GM23338 (cell line): ENCODE data around the gene SCG2. TPM values are rescaled to one million over a fixed set of nuclear protein-coding genes. Genes with fewer than 3 reads are reported as not detected.

Experiments used
- ATAC-seq: fragments of 200-7000 bp; cut with Tn5 transposase; 3 replicates; pipeline ENCODE4 v1.9.1; 2020
- DNase-seq: peaks from one replicate; pipeline ENCODE4 v3.0.0-alpha.2; 2015; ENCODE audit warnings: low spot score
- H2AFZ ChIP-seq: fragments of 200-600 bp; sonication (generic); 2 replicates; pipeline ENCODE4 v1.8.0; 2016; ENCODE audit warnings: antibody characterized with exemption, mild to moderate bottlenecking, moderate library complexity
- H3F3A ChIP-seq: fragments of 200-600 bp; sonication (generic); replicated peaks from 2 replicates; pipeline ENCODE4 v1.8.0; 2017; ENCODE audit warnings: antibody characterized with exemption, mixed run types, low read depth
- H3K27ac ChIP-seq: fragments of 200-600 bp; sonication (generic); 2 replicates; pipeline ENCODE4 v1.6.1; 2016; ENCODE audit warnings: low read depth
- H3K27me3 ChIP-seq: fragments of 200-600 bp; sonication (generic); 2 replicates; pipeline ENCODE4 v1.8.0; 2016; ENCODE audit warnings: mild to moderate bottlenecking, mixed run types, moderate library complexity; ENCODE audit not compliant: insufficient read depth
- H3K36me3 ChIP-seq: fragments of 200-600 bp; sonication (generic); 2 replicates; pipeline ENCODE4 v1.8.0; 2016; ENCODE audit warnings: mild to moderate bottlenecking; ENCODE audit not compliant: insufficient read depth
- H3K4me1 ChIP-seq: fragments of 200-600 bp; sonication (generic); 2 replicates; pipeline ENCODE4 v1.8.0; 2016; ENCODE audit warnings: mild to moderate bottlenecking, moderate library complexity; ENCODE audit not compliant: insufficient read depth
- H3K4me2 ChIP-seq: fragments of 200-600 bp; sonication (generic); 2 replicates; pipeline ENCODE4 v1.7.1; 2017; ENCODE audit warnings: mixed run types
- H3K4me3 ChIP-seq: fragments of 200-600 bp; sonication (generic); 2 replicates; pipeline ENCODE4 v1.6.1; 2016; ENCODE audit warnings: mixed run types
- H3K79me2 ChIP-seq: fragments of 200-600 bp; sonication (generic); replicated peaks from 2 replicates; pipeline ENCODE4 v1.8.0; 2017; ENCODE audit warnings: mild to moderate bottlenecking; ENCODE audit not compliant: insufficient read depth
- H3K9me2 ChIP-seq: fragments of 200-600 bp; sonication (generic); 2 replicates; pipeline ENCODE4 v1.8.0; 2017; ENCODE audit not compliant: insufficient read depth
- H4K20me1 ChIP-seq: fragments of 200-600 bp; sonication (generic); replicated peaks from 2 replicates; pipeline ENCODE4 v1.8.0; 2017; ENCODE audit warnings: mild to moderate bottlenecking; ENCODE audit not compliant: insufficient read depth
- H3K27ac Mint-ChIP-seq: 2 replicates; pipeline ENCODE4 v1.8.0; 2020; ENCODE audit warnings: inconsistent platforms, mild to moderate bottlenecking, moderate library complexity, mixed read lengths
- H3K27me3 Mint-ChIP-seq: 3 replicates; pipeline ENCODE4 v1.8.0; 2022; ENCODE audit warnings: low read depth, mild to moderate bottlenecking, moderate library complexity, mixed read lengths, inconsistent platforms; ENCODE audit not compliant: insufficient read depth, poor library complexity
- H3K36me3 Mint-ChIP-seq: 3 replicates; pipeline ENCODE4 v1.8.0; 2021; ENCODE audit warnings: low read depth, mild to moderate bottlenecking, inconsistent platforms, moderate library complexity, mixed read lengths
- H3K4me1 Mint-ChIP-seq: 3 replicates; pipeline ENCODE4 v1.8.0; 2020; ENCODE audit warnings: mild to moderate bottlenecking, inconsistent platforms, mixed read lengths
- H3K4me3 Mint-ChIP-seq: 3 replicates; pipeline ENCODE4 v1.8.0; 2021; ENCODE audit warnings: moderate library complexity, mild to moderate bottlenecking, inconsistent platforms, mixed read lengths
- H3K9me3 Mint-ChIP-seq: 3 replicates; pipeline ENCODE4 v1.8.0; 2020; ENCODE audit warnings: moderate library complexity, mild to moderate bottlenecking, inconsistent platforms, mixed read lengths
- CREB1 ChIP-seq: fragments of 250-450 bp; sonication (Bioruptor Pico); IDR thresholded peaks from 2 replicates; pipeline ENCODE4 v1.5.0; 2020; ENCODE audit warnings: low read depth, mild to moderate bottlenecking, moderate library complexity
- ETS1 ChIP-seq: IDR thresholded peaks from 2 replicates; pipeline ENCODE4 v1.6.1; 2016; ENCODE audit warnings: antibody characterized with exemption
- EZH2 ChIP-seq: fragments of 200-600 bp; sonication (generic); IDR thresholded peaks from one replicate; pipeline ENCODE4 v1.8.0; 2017; ENCODE audit warnings: antibody characterized with exemption, mild to moderate bottlenecking, low read depth; ENCODE audit not compliant: unreplicated experiment
- EZH2phosphoT487 ChIP-seq: fragments of 200-600 bp; sonication (generic); IDR thresholded peaks from one replicate; pipeline ENCODE4 v1.8.1; 2018; ENCODE audit warnings: antibody characterized with exemption; ENCODE audit not compliant: unreplicated experiment
- JUNB ChIP-seq: IDR thresholded peaks from one replicate; pipeline ENCODE4 v1.6.1; 2016; ENCODE audit warnings: antibody characterized with exemption; ENCODE audit not compliant: unreplicated experiment
- NANOG ChIP-seq: IDR thresholded peaks from 2 replicates; pipeline ENCODE4 v1.6.1; 2016; ENCODE audit warnings: antibody characterized with exemption, borderline replicate concordance
- REST ChIP-seq: IDR thresholded peaks from one replicate; pipeline ENCODE4 v1.6.1; 2018; ENCODE audit warnings: antibody characterized with exemption; ENCODE audit not compliant: unreplicated experiment
- ZNF114 ChIP-seq: fragments of 250-450 bp; sonication (Bioruptor Pico); IDR thresholded peaks from 2 replicates; pipeline ENCODE4 v1.5.0; 2020; ENCODE audit warnings: mild to moderate bottlenecking, moderate library complexity
- long read RNA-seq: library from polyadenylated mRNA; unstranded; transcript quantifications from one replicate; pipeline ENCODE4 v2.0.0, GENCODE V29; 2020; ENCODE audit not compliant: unreplicated experiment
- polyA plus RNA-seq: library from polyadenylated mRNA; unstranded; fragments of >200 nt; fragmentation: Nextera tagmentation; extraction: Ambion mirVana; gene quantifications from 2 replicates; pipeline ENCODE4 v1.2.1, GENCODE V29; 2016
- total RNA-seq: library from RNA; depleted of rRNA; stranded (reverse); fragments of >200 nt; shearing (Covaris generic); gene quantifications from 2 replicates; pipeline ENCODE4 v1.2.3, GENCODE V29; 2014; rRNA removed

SCG2 gene
- total RNA-seq, result 0.31 TPM in 2 replicates
- polyA plus RNA-seq, result 0.18 TPM in 1 of 2 replicates, not detected in the other
- long read RNA-seq, result 0 reads

- H3K4me3 ChIP-seq, result no peak within 1 kb of the TSS
- no peaks in the 10 kb centered on the region for H3K36me3 Mint-ChIP-seq
- no peaks in the 10 kb centered on the region for H3F3A ChIP-seq
- no peaks in the 10 kb centered on the region; the same call in 1 of the 2 replicates for H3K27me3 ChIP-seq
- H3K27me3 Mint-ChIP-seq, result no peaks in the 10 kb centered on the region
- no peak within 1 kb of the TSS for H3K4me3 Mint-ChIP-seq
- no peak within 1 kb of the TSS for H2AFZ ChIP-seq
- ATAC-seq (peak; percentile 99), DNase-seq (peak; percentile 90)
- H3K27ac Mint-ChIP-seq, result no peak within 1 kb of the TSS
- H3K9me3 Mint-ChIP-seq, result no peaks in the 10 kb centered on the region
- peaks cover 8% of the 10 kb centered on the region; the same call in 2 of the 3 replicates for H3K4me1 Mint-ChIP-seq
- no peaks in the 10 kb centered on the region for H3K9me2 ChIP-seq
- no peak within 1 kb of the TSS for H3K4me2 ChIP-seq
- no peaks in the 10 kb centered on the region for H3K79me2 ChIP-seq
- no peaks in the 10 kb centered on the region for H3K36me3 ChIP-seq
- no peak within 1 kb of the TSS for H3K27ac ChIP-seq
- TF ChIP-seq REST (peak; percentile 83), CREB1 (CRISPR knock-in tag) (peak; percentile 88), ZNF114 (no peak)
- 0 out of 2 replicates have a peak, but pooled peaks cover 5% of the 10 kb centered on the region for H4K20me1 ChIP-seq
- H3K4me1 ChIP-seq, result peaks cover 6% of the 10 kb centered on the region; the same call in 1 of the 2 replicates
These were observed at the start of gene SCG2 for GRCh38 chr2:223601932-223602666. Gene SCG2, minus strand, starts transcription at chr2:223602361. Its CDS starts 3,079 bp downstream, at chr2:223599282.

GRCh38 chr2:223649554-223650533 is 47.7 kb upstream of the SCG2 start:
- no peak overlapping the region for H3K4me3 ChIP-seq
- ATAC-seq (no peak), DNase-seq (no peak)
- Mint-ChIP-seq H3K9me3 (no peaks in the 10 kb centered on the region; the same call in 2 of the 3 replicates), H3K27ac (no peak overlapping the region), H3K4me3 (no peak overlapping the region), H3K27me3 (peaks cover 7% of the 10 kb centered on the region), H3K36me3 (peaks cover 2% of the 10 kb centered on the region; the same call in 1 of the 3 replicates), H3K4me1 (peaks cover 18% of the 10 kb centered on the region)
- H3K4me1 ChIP-seq, result no peaks in the 10 kb centered on the region; the same call in 1 of the 2 replicates
- H3K9me2 ChIP-seq, result no peaks in the 10 kb centered on the region
- H4K20me1 ChIP-seq, result no peaks in the 10 kb centered on the region
- no peaks in the 10 kb centered on the region for H3K27me3 ChIP-seq
- H3K27ac ChIP-seq, result no peak overlapping the region
- H2AFZ ChIP-seq, result no peak overlapping the region
- H3F3A ChIP-seq, result no peaks in the 10 kb centered on the region
- H3K79me2 ChIP-seq, result no peaks in the 10 kb centered on the region
- H3K36me3 ChIP-seq, result no peaks in the 10 kb centered on the region
- no peak for TF ChIP-seq REST
- TF ChIP-seq EZH2phosphoT487, result no peak
- no peak for TF ChIP-seq JUNB
- TF ChIP-seq CREB1 (CRISPR knock-in tag), result no peak
- TF ChIP-seq EZH2, result no peak
- TF ChIP-seq NANOG, result no peak
- no peak for TF ChIP-seq ETS1
- TF ChIP-seq ZNF114, result no peak
- H3K4me2 ChIP-seq, result no peak overlapping the region
